ENCODE results near the gene CENPE.

CENPE gene

DNA sequence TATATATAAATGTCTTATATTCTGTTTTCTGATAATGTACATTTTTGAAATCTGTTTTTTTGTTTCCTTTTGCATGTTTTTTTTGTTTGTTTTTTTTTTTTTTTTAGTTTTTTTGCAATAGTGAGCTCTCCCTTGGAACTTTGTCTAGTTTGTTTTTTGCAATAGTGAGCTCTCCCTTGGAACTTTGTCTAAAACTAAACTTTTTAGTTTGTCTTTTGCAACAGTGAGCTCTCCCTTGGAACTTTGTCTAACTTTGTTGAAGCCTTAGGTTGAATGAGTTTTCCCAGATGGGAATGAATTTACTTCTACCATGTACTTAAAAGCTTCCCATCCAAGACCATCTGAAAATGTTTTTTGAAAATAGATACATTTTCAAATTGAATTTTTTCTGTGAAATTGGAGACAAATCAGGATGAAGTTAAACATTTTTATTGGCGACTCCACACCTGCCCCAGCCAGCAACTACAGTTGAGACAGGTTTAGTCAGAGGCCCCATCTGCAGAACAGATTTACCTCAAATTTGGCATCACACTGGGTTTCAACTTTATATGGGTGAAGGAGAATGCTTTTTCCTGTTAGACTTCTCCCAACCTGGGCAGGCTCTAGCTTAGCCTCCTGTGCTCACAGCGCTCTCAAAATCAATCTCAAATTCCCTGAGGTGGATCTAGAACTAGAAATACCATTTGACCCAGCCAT is 137.5 kb downstream of the CENPE start:
- TF ChIP-seq CTCF (IDR thresholded peaks at IDR 0.05; ENCODE audit: control insufficient read depth, extremely low read depth, insufficient read depth), result no peak
- H3K4me3 ChIP-seq (ENCODE audit: low read depth, low read length), result no peak overlapping the region
- DNase-seq (ENCODE audit: low read depth), result no peak
